K562 (cell line): ENCODE data around the gene BLTP3A. TPM values are rescaled to one million over a fixed set of nuclear protein-coding genes. Genes with fewer than 3 reads are reported as not detected.

Experiments used
- ATAC-seq: fragments of 200-7000 bp; cut with Tn5 transposase; 3 replicates; pipeline ENCODE4 v1.9.1; 2020; ENCODE audit warnings: moderate library complexity
- BruUV-seq: library from RNA; stranded (reverse); fragments of 400-500 nt; replicated peaks from 2 replicates; lab custom pipeline; 2021; lab: Mats Ljungman, UMichigan
- CTCF ChIA-PET: fragments of 300-600 bp; formaldehyde crosslinking; extraction: SDS; loops from one replicate; lab custom pipeline; 2021; ENCODE audit warnings: low intra/inter-chr PET ratio; lab: Yijun Ruan, JAX
- POLR2A ChIA-PET: fragments of 300-600, 350-650 bp; sonication (Branson Sonifier 250); formaldehyde crosslinking; extraction: SDS; loops from one replicate; lab custom pipeline; 2021; ENCODE audit warnings: antibody characterized with exemption, inconsistent platforms; lab: Yijun Ruan, JAX
- DNase-seq, 4 experiments: peaks; one replicate each; pipeline versions ENCODE4 v3.0.0 to v3.0.0-alpha.2; 2011 to 2018; ENCODE audit warnings: low spot score in 3 of 4, mixed read lengths in 3 of 4; ENCODE audit errors: extremely low read depth in 1 of 4
- FAIRE-seq: peaks from 2 replicates; lab custom pipeline; 2011; peaks lifted over from hg19 to GRCh38; lab: Jason Lieb, UNC
- H2AFZ ChIP-seq: 2 replicates; pipeline ENCODE4 v1.6.0; 2011; ENCODE audit warnings: low read depth, low read length, control low read depth, inconsistent platforms
- H3K27ac ChIP-seq: fragments of 200-600 bp; 3 replicates; pipeline ENCODE4 v1.8.0; 2011; ENCODE audit warnings: low read depth, mild to moderate bottlenecking, control low read depth, inconsistent platforms, low read length, moderate library complexity, mixed read lengths; ENCODE audit errors: extremely low read depth
- H3K27me3 ChIP-seq, 2 experiments: fragments of 300-600 bp in 1 of 2; 2 replicates in 1 of 2; 3 replicates in 1 of 2; pipeline versions ENCODE4 v1.6.0 to v1.8.0; 2011; ENCODE audit warnings: inconsistent platforms in 2 of 2, low read length in 2 of 2, mild to moderate bottlenecking in 1 of 2, mixed read lengths in 1 of 2, moderate library complexity in 1 of 2; ENCODE audit not compliant: control insufficient read depth in 2 of 2, insufficient read depth in 2 of 2
- H3K36me3 ChIP-seq: fragments of 300-600 bp; 3 replicates; pipeline ENCODE4 v1.8.0; 2011; ENCODE audit warnings: mild to moderate bottlenecking, low read length, inconsistent platforms; ENCODE audit not compliant: control insufficient read depth, insufficient read depth
- H3K4me1 ChIP-seq, 2 experiments: fragments of 200-600 bp in 1 of 2; replicated peaks in 1 of 2; 2 replicates in 1 of 2; 3 replicates in 1 of 2; pipeline versions ENCODE4 v1.5.1 to v1.8.0; 2011; ENCODE audit warnings: inconsistent platforms in 2 of 2, low read length in 2 of 2, mild to moderate bottlenecking in 1 of 2, mixed read lengths in 1 of 2, moderate library complexity in 1 of 2; ENCODE audit not compliant: control insufficient read depth in 2 of 2, insufficient read depth in 2 of 2
- H3K4me2 ChIP-seq: 2 replicates; pipeline ENCODE4 v1.6.1; 2011; ENCODE audit warnings: low read length, control low read depth, inconsistent platforms, mixed read lengths; ENCODE audit not compliant: insufficient read depth
- H3K4me3 ChIP-seq: fragments of 200-600 bp; sonication (generic), shearing (Covaris generic); 2 replicates; pipeline ENCODE4 v1.5.1; 2016; ENCODE audit warnings: control low read depth, inconsistent platforms
- H3K79me2 ChIP-seq: fragments of 200-600 bp; 3 replicates; pipeline ENCODE4 v1.8.0; 2011; ENCODE audit warnings: low read length, inconsistent platforms; ENCODE audit not compliant: control insufficient read depth, insufficient read depth
- H3K9ac ChIP-seq, 2 experiments: 2 replicates each; pipeline versions ENCODE4 v1.6.0 to v1.6.1; 2011; ENCODE audit warnings: low read depth in 2 of 2, low read length in 2 of 2, control low read depth in 1 of 2, inconsistent platforms in 1 of 2, mild to moderate bottlenecking in 1 of 2, mixed read lengths in 1 of 2; ENCODE audit not compliant: insufficient read depth in 1 of 2
- H3K9me1 ChIP-seq: one replicate; pipeline ENCODE4 v1.6.0; 2011; ENCODE audit warnings: inconsistent platforms, mild to moderate bottlenecking, low read length, moderate library complexity; ENCODE audit not compliant: control insufficient read depth, insufficient read depth
- H3K9me3 ChIP-seq: replicated peaks from 2 replicates; pipeline ENCODE4 v1.5.1; 2011; ENCODE audit warnings: low read depth, low read length, inconsistent platforms; ENCODE audit not compliant: control insufficient read depth, insufficient read depth
- H4K20me1 ChIP-seq: replicated peaks from 2 replicates; pipeline ENCODE4 v1.6.1; 2011; ENCODE audit warnings: low read length, inconsistent platforms, mixed read lengths; ENCODE audit not compliant: control insufficient read depth, insufficient read depth
- CC2D1A ChIP-seq: fragments of 450-650 bp; IDR thresholded peaks from 2 replicates; pipeline ENCODE4 v1.6.1; 2017; ENCODE audit warnings: mild to moderate bottlenecking
- EGR1 ChIP-seq: fragments of 450-650 bp; conservative IDR thresholded peaks from 2 replicates; pipeline ENCODE4 v1.6.1; 2017; ENCODE audit warnings: mild to moderate bottlenecking
- GTF2E2 ChIP-seq: fragments of 200-800 bp; sonication (Bioruptor generic); IDR thresholded peaks from 2 replicates; pipeline ENCODE4 v1.6.1; 2016; ENCODE audit warnings: missing genetic modification characterization, missing compliant biosample characterization
- GTF2F1 ChIP-seq: IDR thresholded peaks from 2 replicates; pipeline ENCODE4 v1.6.1; 2011; ENCODE audit warnings: low read depth, low read length, improper control_type of control experiment
- HES1 ChIP-seq: fragments of 450-650 bp; IDR thresholded peaks from 2 replicates; pipeline ENCODE4 v1.6.1; 2016; ENCODE audit warnings: low read depth, mild to moderate bottlenecking, moderate library complexity
- NR1H2 ChIP-seq: sonication (generic); formaldehyde crosslinking; IDR thresholded peaks from 2 replicates; pipeline ENCODE4 v1.4.0; 2020; ENCODE audit warnings: mild to moderate bottlenecking, missing genetic modification reagents
- TAF1 ChIP-seq: IDR thresholded peaks from 2 replicates; pipeline ENCODE4 v1.6.1; 2011; ENCODE audit warnings: mild to moderate bottlenecking, low read length, moderate library complexity; ENCODE audit not compliant: insufficient read depth, control insufficient read depth, severe bottlenecking; ENCODE audit errors: extremely low read depth
- TOE1 ChIP-seq, 2 experiments: fragments of 450-650 bp in 1 of 2; sonication (generic) in 1 of 2; formaldehyde crosslinking in 1 of 2; IDR thresholded peaks; 2 replicates each; pipeline versions ENCODE4 v1.7.1 to v1.8.0; 2016 to 2022; ENCODE audit warnings: borderline replicate concordance in 2 of 2, mild to moderate bottlenecking in 2 of 2, antibody characterized with exemption in 1 of 2, inconsistent platforms in 1 of 2, low read depth in 1 of 2, missing genetic modification reagents in 1 of 2, moderate library complexity in 1 of 2
- ZNF121 ChIP-seq: sonication (generic); formaldehyde crosslinking; conservative IDR thresholded peaks from 2 replicates; pipeline ENCODE4 v1.8.0; 2022; ENCODE audit warnings: missing genetic modification reagents
- WGBS: fragments of 100-300 bp; shearing (Covaris generic); methylation state at CpG from one replicate; pipeline ENCODE4 v1.1.6; 2016; ENCODE audit warnings: low coverage, mixed read lengths; ENCODE audit not compliant: insufficient coverage; ENCODE audit errors: missing lambda C conversion rate; 5-methylcytosine and 5-hydroxymethylcytosine counted together
- in situ Hi-C: fragments of 300-500 bp; cut with MboI; formaldehyde crosslinking; loops from 4 replicates; pipeline ENCODE4 v1.15.0; 2018; ENCODE audit warnings: inconsistent platforms, mixed read lengths
- intact Hi-C: fragments of 100-400 bp; cut with micrococcal nuclease; formaldehyde crosslinking; loops from 2 replicates; pipeline ENCODE4 v1.14.2; 2022
- polyA plus RNA-seq, 8 experiments: library from polyadenylated mRNA; depleted of rRNA in 4 of 8; stranded (reverse) in 5 of 8; unstranded in 3 of 8; fragments of >200 nt; fragmentation: Nextera tagmentation in 2 of 8; fragmentation: Illumina TruSeq in 1 of 8; extraction: Ambion mirVana in 2 of 8; extraction: Trizol in 1 of 8; gene quantifications; 2 replicates each; pipeline versions ENCODE4 v1.2.1 to v1.2.3, GENCODE V29; 2011 to 2014; ENCODE audit warnings: inconsistent platforms in 1 of 8, missing spikeins in 1 of 8
- total RNA-seq, 7 experiments: library from RNA; depleted of rRNA in 6 of 7; stranded (reverse); fragments of >200 nt in 6 of 7; fragmentation: Illumina TruSeq in 2 of 7; extraction: Trizol in 2 of 7; gene quantifications; 2 replicates each; pipeline versions ENCODE4 v1.2.1 to v1.2.3, GENCODE V29; 2011 to 2021; ENCODE audit warnings: low replicate concordance in 1 of 7

The BLTP3A gene
- total and polyA plus RNA-seq, 9 of the 15 experiments (the other 6 are each of a cell fraction or from before 2014, with no cell fraction given) = 7.5 to 34.6 (median 15.5) TPM

- TF ChIP-seq TOE1 (IDR thresholded peaks at IDR 0.05; ENCODE audit: borderline replicate concordance) (no peak), TOE1 (CRISPR knock-in tag; IDR thresholded peaks at IDR 0.05; ENCODE audit: borderline replicate concordance, low read depth) (no peak), NR1H2 (CRISPR knock-in tag) (no peak), TAF1 (no peak), HES1 (no peak), CC2D1A (no peak)
Observed at GRCh38 chr6:34810936-34811632, 19.2 kb downstream of the BLTP3A start (continued).

- H3K9ac ChIP-seq = no peak overlapping the region
- H2AFZ ChIP-seq = no peak overlapping the region
- no peaks in the 10 kb centered on the region for H3K9me1 ChIP-seq
- no peaks in the 10 kb centered on the region for H3K9me3 ChIP-seq
- H3K4me2 ChIP-seq = no peak overlapping the region
- 38% methylated on average over 3 of the region's 3 CpGs for WGBS
- ChIA-PET POLR2A (interaction anchor here (0.6 to 2.0 kb wide), 10 partner anchors 8 to 105 kb away, joined by 3 to 9 read pairs (median 6); partner anchors contain the start of gene BLTP3A), CTCF (no interaction called here)
- BruUV-seq = no TSS peak
- intact Hi-C loops = no loop called here
- ATAC-seq = no peak
- no peaks in the 10 kb centered on the region for H3K27me3 ChIP-seq
- peaks cover 55% of the 10 kb centered on the region for H3K79me2 ChIP-seq
- peaks cover 31% of the 10 kb centered on the region; the same call in 1 of the 2 replicates for H4K20me1 ChIP-seq
- no peak overlapping the region for H3K27ac ChIP-seq
- TF ChIP-seq ZNF121 = no peak
- no peak for TF ChIP-seq EGR1
- TF ChIP-seq GTF2F1 = no peak
- TF ChIP-seq CC2D1A = no peak
- no peak for TF ChIP-seq GTF2E2 (tag)
- H3K4me1 ChIP-seq = peaks cover 4 to 19% of the 10 kb centered on the region in 2 experiments; a peak in 4 of 5 replicates
- in situ Hi-C loops = no loop called here
- DNase-seq = no peak
- H3K36me3 ChIP-seq = peaks cover 4% of the 10 kb centered on the region; the same call in 2 of the 3 replicates
- no peak for FAIRE-seq
- no peak overlapping the region for H3K4me3 ChIP-seq
Observed at GRCh38 chr6:34813028-34813713, 21.3 kb downstream of the BLTP3A start.
